Measurements from ENCODE around the gene BFSP1.

BFSP1 gene

GRCh38 chr20:17470973-17471372, 60.2 kb downstream of the BFSP1 start (continued):
- no peak for TF ChIP-seq TSHZ2 (CRISPR knock-in tag; IDR thresholded peaks at IDR 0.05)
- no peak for TF ChIP-seq ZFP3 (CRISPR knock-in tag; IDR thresholded peaks at IDR 0.05)
- no peak for TF ChIP-seq GLIS3 (CRISPR knock-in tag; IDR thresholded peaks at IDR 0.05)
- no peak for TF ChIP-seq ZNF70 (CRISPR knock-in tag; IDR thresholded peaks at IDR 0.05)
- TF ChIP-seq ZFP30 (CRISPR knock-in tag; IDR thresholded peaks at IDR 0.05): no peak
- no peak for TF ChIP-seq PATZ1 (CRISPR knock-in tag; IDR thresholded peaks at IDR 0.05; ENCODE audit: borderline replicate concordance)
- TF ChIP-seq BACH2 (CRISPR knock-in tag; IDR thresholded peaks at IDR 0.05; ENCODE audit: borderline replicate concordance): no peak

GRCh38 chr20:17470521-17470920, 60.7 kb downstream of the BFSP1 start:
- no peak for ATAC-seq
- TF ChIP-seq ESRRG (CRISPR knock-in tag; IDR thresholded peaks at IDR 0.05): no peak
- TF ChIP-seq POU6F1 (CRISPR knock-in tag; IDR thresholded peaks at IDR 0.05; ENCODE audit: borderline replicate concordance, low read depth): no peak
- TF ChIP-seq SNAI2 (CRISPR knock-in tag; IDR thresholded peaks at IDR 0.05): no peak
- no peak for TF ChIP-seq ZNF8 (CRISPR knock-in tag; IDR thresholded peaks at IDR 0.05)
- TF ChIP-seq ZFP30 (CRISPR knock-in tag; IDR thresholded peaks at IDR 0.05): no peak
- no peak for TF ChIP-seq ARNTL (CRISPR knock-in tag; IDR thresholded peaks at IDR 0.05; ENCODE audit: borderline replicate concordance, low read depth)
- TF ChIP-seq ZC3H10 (CRISPR knock-in tag; IDR thresholded peaks at IDR 0.05): no peak
- TF ChIP-seq ZNF565 (CRISPR knock-in tag; conservative IDR thresholded peaks at IDR 0.05; ENCODE audit: low read depth): no peak
- TF ChIP-seq TSHZ2 (CRISPR knock-in tag; IDR thresholded peaks at IDR 0.05): no peak
- TF ChIP-seq CREB5 (CRISPR knock-in tag; IDR thresholded peaks at IDR 0.05; ENCODE audit: low read depth): no peak
- no peak for TF ChIP-seq CSRNP3 (CRISPR knock-in tag; IDR thresholded peaks at IDR 0.05)
- no peak for TF ChIP-seq RARB (CRISPR knock-in tag; IDR thresholded peaks at IDR 0.05)
- TF ChIP-seq OSR1 (CRISPR knock-in tag; IDR thresholded peaks at IDR 0.05): no peak
- no peak for TF ChIP-seq GLIS3 (CRISPR knock-in tag; IDR thresholded peaks at IDR 0.05)
- TF ChIP-seq ZFP3 (CRISPR knock-in tag; IDR thresholded peaks at IDR 0.05): no peak
- no peak for TF ChIP-seq TOX (CRISPR knock-in tag; IDR thresholded peaks at IDR 0.05; ENCODE audit: borderline replicate concordance)
- TF ChIP-seq PPARA (CRISPR knock-in tag; IDR thresholded peaks at IDR 0.05; ENCODE audit: borderline replicate concordance): no peak
- TF ChIP-seq CSDC2 (CRISPR knock-in tag; IDR thresholded peaks at IDR 0.05): no peak
- TF ChIP-seq ZNF70 (CRISPR knock-in tag; IDR thresholded peaks at IDR 0.05): no peak
- TF ChIP-seq ISL1 (CRISPR knock-in tag; IDR thresholded peaks at IDR 0.05): no peak

Data from SK-N-SH treated with all-trans-retinoic acid at 6 μM for 48 hours (cell line).